ENCODE measurements around the gene TBXAS1.

Gene TBXAS1

DNA sequence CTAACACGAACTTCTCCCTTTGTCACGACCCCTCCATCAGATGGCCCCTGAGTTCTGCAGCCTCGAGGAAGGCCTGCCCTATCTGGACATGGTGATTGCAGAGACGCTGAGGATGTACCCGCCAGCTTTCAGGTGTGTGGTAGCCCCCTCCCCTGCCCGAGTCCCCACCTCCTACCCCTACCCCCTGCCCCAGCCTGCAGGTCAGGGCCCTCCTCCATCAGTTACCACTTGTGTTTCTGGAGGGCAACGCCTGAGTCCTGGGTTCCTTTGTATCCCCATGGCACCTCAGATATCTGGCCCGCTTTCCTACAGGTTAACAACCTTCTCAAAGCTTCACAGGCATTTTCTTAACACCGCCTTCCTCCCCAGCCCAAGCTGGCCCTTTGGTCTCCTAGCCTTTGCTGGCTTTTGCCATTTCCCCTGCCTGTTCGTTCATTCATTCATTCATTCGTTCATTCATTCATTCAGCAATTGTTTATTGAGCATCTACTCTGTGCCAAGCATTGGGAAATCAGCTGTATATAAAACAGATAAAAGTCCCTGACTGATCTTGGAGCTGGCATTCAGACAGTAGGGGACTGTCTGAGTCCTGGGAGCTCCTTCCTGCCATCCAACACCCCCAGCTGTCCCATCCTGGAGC lies 178.1 kb downstream of the TBXAS1 start:
- no peak for DNase-seq

DNA sequence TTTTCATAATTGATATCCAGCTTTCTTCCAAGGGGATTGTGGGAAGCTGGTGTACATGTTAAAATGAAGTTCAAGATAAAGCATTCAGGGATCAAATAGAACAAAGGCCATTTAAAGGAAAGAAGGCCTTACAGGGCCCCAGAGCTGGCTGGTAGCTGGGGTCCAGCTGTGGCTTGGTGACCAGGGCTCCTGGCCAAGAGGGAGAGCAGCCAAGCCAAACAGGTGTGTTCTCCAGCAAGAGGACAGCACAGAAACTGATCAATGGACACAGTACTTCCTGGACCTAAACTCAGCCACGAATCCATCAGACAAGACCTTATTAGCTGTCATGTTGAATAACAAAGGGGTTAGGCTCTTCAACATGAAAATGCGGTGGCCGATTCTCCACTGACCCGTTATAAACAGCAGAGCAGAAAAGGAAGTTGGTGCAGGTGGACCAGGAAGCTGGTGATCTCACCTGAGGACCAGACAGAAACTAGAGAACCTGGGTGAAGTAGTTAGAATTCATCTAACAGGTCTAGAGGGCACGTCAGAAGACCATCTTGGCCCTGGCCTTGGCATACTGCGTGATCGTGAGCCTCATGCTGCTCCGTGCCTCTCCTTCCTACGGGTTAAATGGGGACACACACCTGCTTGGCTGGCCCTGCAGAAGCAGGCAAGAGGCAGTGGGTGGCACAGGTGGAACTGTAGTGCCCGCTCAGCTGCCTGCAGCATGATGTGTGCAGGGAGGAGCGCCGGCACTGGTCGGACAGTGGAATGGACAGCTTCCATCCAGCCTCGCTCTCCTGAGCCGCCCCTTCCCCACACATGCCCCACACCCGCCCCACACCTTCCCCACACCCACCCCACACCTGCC lies 179.9 kb downstream of the TBXAS1 start:
- DNase-seq, result no peak

DNA sequence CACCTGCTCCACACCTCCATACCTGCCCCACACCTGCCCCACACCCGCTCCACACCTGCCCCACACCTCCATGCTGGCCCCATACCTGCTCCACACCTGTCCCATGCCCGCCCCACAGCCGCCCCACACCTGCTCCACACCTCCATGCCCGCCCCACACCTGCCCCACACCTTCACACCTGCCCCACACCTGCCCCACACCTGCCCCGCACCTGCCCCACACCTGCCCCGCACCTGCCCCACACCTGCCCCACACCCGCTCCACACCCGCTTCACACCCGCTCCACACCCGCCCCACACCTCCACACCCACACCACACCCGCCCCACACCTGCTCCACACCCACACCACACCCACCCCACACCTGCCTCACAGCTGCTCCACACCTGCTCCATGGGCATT lies 180.7 kb downstream of the TBXAS1 start:
- DNase-seq, result no peak

- no peak for DNase-seq
Measured at GRCh38 chr7:140010194-140010895, 181.3 kb downstream of the TBXAS1 start.

GRCh38 chr7:140013676-140014075 lies 184.6 kb downstream of the TBXAS1 start:
- no peak for DNase-seq

GRCh38 chr7:140014123-140014522 lies 185.1 kb downstream of the TBXAS1 start:
- no peak for DNase-seq

DNA sequence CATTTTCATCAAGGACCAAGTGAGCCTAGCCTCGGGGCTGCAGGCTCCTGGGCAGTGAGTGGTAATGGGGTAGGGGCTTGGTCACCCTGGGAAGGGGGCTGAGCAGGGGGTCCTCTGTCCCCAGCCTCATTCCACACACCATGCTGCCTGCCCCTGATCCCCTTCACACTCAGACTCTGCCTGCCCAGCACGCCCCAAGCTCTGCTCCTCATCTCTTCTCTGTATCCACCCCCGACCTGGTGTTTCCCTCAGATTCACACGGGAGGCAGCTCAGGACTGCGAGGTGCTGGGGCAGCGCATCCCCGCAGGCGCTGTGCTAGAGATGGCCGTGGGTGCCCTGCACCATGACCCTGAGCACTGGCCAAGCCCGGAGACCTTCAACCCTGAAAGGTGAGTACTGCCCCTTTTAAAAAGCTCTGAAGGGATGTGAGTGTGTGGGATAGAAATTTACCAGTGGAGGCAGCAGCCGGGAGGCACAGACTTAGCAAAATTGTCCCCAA lies 186.5 kb downstream of the TBXAS1 start:
- no peak for DNase-seq

DNA sequence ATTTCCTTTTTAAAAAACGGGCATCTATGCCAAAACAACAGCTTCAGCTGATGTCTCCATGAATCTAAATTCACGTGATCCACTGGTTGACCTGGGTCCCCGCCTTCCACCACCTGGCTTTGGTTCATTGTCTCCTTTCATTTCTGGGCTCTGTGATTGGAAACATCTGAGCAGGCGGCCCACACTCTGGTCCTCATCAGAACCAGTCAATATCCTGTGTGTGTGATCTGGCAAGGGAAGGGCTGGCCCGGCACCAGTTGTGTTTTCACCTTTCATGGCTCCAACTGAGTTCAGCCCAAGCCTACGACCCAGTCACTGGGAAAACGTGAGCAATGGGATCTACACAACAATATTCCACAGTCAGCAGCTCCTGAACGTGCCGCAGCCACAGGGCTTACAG lies 187.5 kb downstream of the TBXAS1 start:
- no peak for DNase-seq

- DNase-seq, result no peak
Measured at GRCh38 chr7:140017034-140017433, 188.0 kb downstream of the TBXAS1 start.

GRCh38 chr7:140017543-140017942 lies 188.5 kb downstream of the TBXAS1 start:
- DNase-seq, result no peak

DNA sequence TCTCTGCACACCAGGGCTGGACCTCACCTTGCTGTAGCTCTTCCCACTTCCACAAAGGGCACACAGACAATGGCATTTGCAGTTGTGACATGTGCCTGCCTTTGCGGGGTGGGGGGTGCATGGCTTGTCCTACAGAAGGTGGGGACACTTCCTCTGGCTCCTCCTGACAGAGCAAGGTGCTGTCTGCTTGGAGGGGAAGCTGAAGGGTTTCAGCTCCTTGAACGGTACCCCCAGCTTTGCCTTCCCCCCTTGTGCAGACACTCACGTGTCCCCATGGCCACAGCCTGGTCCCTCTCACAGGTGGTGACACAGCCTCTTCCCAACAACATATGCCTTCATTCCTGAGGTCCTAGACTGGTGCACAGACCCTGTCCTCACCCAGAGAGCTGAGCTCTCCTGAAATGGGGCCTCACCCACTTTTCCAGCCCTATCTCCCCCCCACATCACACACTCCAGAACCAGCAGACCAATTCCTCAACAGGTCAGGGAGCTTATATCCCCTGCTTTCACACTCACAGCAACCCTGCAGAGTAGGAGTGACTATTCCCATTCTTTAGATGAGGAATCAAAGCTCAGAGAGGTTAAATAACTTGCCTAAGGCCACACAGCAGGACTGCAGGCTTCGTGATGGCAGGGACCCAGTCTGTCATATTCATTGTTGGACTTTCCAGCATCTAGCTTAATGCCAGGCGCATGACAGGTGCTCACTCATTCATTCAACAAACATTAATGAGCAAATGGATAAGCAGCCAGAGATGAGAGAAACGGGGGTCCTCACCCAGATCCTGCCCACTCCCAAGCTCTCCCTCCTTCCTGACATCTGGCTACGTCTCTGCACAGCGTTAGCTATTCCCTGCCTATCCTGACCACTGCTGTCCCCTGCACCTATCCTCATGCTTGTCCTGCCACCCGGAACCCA lies 189.3 kb downstream of the TBXAS1 start:
- DNase-seq, result no peak

- no peak for DNase-seq
Measured at GRCh38 chr7:140019172-140019571, 190.1 kb downstream of the TBXAS1 start.

- DNase-seq, result no peak
Measured at GRCh38 chr7:140019606-140020005, 190.5 kb downstream of the TBXAS1 start.

DNA sequence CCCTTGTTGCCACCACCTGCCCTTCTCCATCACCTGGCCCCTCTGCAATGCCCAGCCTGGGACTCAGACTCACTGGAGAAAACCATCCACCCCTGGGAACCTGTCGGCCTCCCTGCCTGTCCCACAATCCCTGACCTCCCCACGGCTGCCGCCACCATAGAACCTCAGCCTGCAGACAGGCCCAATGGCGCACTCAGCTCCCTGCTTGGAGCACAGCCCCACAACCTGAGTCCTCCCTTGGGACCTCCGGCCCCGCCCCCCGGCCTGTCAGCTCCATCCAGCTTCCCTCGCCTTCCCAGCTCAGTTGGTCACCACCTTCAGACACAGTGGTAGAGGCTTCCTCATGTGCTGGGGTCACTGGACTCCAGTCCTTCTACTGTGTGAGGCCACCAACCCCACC lies 192.5 kb downstream of the TBXAS1 start:
- DNase-seq, result no peak

DNA sequence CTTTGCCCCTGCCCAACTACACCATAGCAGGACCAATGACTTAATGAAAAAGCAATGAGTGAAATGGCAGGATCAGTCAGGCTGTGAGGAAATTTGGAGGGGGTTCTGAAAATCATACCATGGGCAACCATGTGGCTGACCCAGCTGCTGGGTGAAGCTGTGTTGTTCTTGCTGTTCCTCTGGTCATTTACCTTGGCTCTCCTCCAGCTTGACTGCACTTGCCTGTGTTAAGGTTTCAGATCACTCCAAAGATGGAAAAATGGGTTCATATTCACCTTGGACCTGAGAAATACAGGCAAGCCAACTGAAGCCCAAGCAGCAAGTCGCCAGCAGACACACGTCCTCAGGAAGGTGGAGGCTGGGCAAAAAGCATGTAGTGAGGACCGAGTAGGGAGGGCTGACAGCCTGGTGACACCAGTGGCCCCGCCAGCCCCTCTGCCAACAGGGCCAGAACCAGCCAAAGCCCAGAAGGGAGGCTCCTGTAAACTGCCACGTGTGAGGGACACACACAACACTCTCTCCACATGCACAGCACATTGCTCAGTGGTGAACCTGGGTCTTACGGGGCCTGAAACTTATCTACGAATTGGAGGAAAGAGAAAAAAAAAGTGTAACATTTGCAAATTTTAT lies 193.6 kb downstream of the TBXAS1 start:
- DNase-seq, result no peak

DNA sequence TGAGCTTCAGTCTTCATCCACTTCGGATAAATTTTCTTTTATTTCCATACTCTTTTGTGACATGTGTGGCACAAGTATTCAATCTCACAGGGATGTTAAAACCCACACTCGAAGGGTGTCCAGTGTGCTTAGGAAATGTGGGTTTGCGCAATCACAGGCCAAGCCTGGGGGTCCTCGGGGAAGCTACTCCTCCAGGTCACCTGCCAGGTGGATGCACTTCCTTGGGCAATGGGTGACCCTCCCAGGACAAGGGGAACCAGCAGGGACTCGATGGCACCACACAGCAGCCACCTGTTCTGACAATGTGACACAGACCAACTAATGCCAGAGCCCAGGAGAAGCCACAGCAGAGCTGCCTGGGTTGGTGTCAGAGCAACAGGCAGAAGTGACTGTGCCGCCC lies 194.7 kb downstream of the TBXAS1 start:
- no peak for DNase-seq

DNA sequence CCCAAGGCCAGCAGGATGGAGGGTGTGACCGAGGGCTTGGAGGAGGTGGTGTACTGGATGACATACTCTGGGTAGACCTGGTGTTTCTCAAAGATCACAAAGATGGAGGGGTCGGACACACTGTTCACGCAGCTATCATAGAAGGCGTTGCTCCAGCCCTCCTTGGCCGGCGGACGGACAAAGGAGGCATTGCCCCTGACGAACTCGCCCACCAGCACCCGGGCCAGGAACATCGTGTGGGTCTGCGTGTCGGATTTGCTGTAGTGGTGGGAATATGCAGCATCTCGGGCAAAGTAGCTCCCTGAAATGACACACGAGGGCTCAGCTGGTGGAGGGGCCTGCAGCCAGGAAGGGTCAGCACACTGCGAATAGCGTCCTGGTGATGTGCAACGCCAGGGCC lies 195.5 kb downstream of the TBXAS1 start:
- no peak for DNase-seq

GRCh38 chr7:140025241-140025640 lies 196.2 kb downstream of the TBXAS1 start:
- no peak for DNase-seq

DNA sequence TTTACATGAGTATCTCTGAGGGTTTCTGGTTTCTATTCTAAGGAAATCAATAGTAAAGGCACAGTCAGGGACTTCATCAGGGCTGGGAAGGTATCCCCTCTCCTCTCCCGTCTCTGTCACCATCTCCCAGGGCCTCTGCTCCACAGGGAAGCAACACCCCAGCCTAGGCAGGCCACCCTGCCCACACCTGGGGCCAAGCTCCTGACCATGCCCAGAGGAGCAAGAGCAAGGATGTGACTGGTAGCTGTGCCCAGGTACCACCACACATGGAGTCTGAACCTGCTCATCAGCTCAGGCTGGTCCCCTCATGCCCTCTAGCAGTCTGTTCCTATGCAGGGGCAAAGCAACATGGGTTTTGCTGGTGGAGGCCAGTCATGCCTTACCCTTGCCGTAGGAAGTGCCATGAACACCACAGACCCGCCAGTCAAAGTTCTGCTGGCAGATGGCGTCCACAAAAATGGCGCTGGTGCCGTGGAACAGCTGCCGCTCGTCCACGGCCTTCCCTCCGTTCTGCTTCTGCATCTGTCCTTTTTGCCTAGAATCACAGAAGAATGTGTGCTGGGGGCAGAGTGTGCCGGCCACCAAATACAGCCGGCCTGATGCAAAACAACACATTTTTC lies 196.9 kb downstream of the TBXAS1 start:
- DNase-seq, result no peak

DNA sequence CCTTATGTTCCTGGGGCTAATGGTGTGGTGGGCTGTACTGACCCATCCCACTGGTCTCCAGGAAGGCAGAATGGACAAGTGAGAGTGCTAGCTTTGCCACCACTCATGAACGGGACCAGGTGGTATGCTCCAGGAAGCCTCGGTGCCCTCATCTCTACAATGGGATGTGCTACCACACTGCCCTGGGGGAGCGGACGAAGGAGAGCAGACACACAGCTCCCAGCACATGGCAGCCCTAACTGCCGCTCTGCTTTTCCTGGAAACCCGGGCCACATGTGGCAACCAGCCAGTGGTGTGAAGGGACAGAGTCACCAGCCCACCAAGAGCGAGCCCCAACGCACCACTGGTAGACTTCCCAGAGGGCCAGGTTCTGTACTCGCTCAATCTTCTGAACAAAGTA lies 197.9 kb downstream of the TBXAS1 start:
- no peak for DNase-seq

DNA sequence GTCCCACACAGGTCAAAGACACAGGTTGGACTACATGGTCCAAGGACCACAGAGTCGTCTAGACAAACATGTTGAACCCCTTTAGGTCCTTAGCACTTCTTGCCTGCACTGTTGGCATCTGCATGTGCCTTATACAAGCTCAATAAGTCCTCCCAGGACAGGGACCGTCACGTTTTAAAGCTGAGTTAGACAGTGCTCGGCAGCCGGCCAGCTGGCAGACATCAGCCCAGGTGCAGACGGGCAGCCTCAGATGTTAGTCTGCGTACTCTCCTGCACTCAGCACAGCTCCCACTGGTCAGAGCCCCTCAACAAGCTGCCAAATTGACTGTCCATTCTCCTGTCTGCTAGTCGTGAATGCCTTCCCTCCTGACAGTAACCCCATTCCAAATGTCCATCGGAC lies 198.8 kb downstream of the TBXAS1 start:
- no peak for DNase-seq

DNA sequence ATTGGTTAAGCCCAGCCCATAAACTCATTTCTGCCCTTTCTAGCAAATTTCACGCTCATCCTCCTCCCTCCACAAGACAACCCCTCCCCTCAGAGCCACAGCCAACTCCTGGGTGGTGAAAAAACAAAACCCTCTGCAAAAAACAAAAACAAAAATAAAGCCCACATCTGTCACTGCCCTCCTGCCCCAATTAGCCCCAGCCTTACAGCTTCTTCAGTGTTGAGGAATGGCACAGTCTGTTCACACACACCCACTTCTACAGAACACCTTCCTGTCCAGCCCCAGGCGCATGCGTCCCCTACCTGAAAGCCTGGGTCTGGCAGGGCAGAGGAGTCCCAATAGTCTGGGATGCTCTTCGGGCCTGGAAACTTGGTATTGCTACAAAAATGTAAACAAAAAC lies 199.2 kb downstream of the TBXAS1 start:
- no peak for DNase-seq
